Epithelial cell of esophagus (primary cell): ENCODE data around the gene ARHGAP26.
A peak's percentile ranks its signal among the peaks of the same experiment; 100 is the strongest.

ENCODE experiments used
- DNase-seq: peaks from one replicate; pipeline ENCODE4 v3.0.0; 2010; ENCODE audit warnings: low read depth
- H3K4me3 ChIP-seq: 2 replicates; pipeline ENCODE4 v1.5.1; 2011; ENCODE audit warnings: mild to moderate bottlenecking, low read length, control low read depth
- CTCF ChIP-seq: IDR thresholded peaks from 2 replicates; pipeline ENCODE4 v1.5.1; 2011; ENCODE audit warnings: low read depth, mild to moderate bottlenecking, low read length, control low read depth, inconsistent platforms; ENCODE audit not compliant: insufficient read depth; ENCODE audit errors: missing control alignments

ARHGAP26 gene

GRCh38 chr5:142863856-142864255, 93.7 kb downstream of the ARHGAP26 start:
- no peak overlapping the region for H3K4me3 ChIP-seq
- no peak for TF ChIP-seq CTCF
- DNase-seq: no peak

GRCh38 chr5:142864290-142865260, 94.4 kb downstream of the ARHGAP26 start:
- peak; percentile 15 for DNase-seq
- no peak for TF ChIP-seq CTCF
- no peak overlapping the region for H3K4me3 ChIP-seq

- no peak for TF ChIP-seq CTCF
- H3K4me3 ChIP-seq: no peak overlapping the region
Observed at GRCh38 chr5:142865631-142866030, 95.5 kb downstream of the ARHGAP26 start.

GRCh38 chr5:142866563-142867275, 96.5 kb downstream of the ARHGAP26 start:
- TF ChIP-seq CTCF: peak; percentile 78
- no peak overlapping the region for H3K4me3 ChIP-seq
- DNase-seq: peak; percentile 76

More at GRCh38 chr5:142865631-142866030, 95.5 kb downstream of the ARHGAP26 start:
- no peak for DNase-seq

- no peak for DNase-seq
- no peak overlapping the region for H3K4me3 ChIP-seq
- no peak for TF ChIP-seq CTCF
Observed at GRCh38 chr5:142869886-142870285, 99.7 kb downstream of the ARHGAP26 start.

- TF ChIP-seq CTCF: no peak
- no peak overlapping the region for H3K4me3 ChIP-seq
- DNase-seq: peak; percentile 38
Observed at GRCh38 chr5:142870532-142871362, 100.6 kb downstream of the ARHGAP26 start.
